K562 (cell line): Measurements from ENCODE around the gene MICU1. TPM values are rescaled to one million over a fixed set of nuclear protein-coding genes. Genes with fewer than 3 reads are reported as not detected.

Source experiments
- CSDE1 ChIP-seq, 2 experiments: fragments of 450-650 bp; IDR thresholded peaks; 2 replicates each; pipeline ENCODE4 v1.6.1; 2016; ENCODE audit warnings: mild to moderate bottlenecking in 1 of 2
- DACH1 ChIP-seq: fragments of 450-650 bp; IDR thresholded peaks from 2 replicates; pipeline ENCODE4 v1.6.1; 2018; ENCODE audit not compliant: partially characterized antibody
- ETS1 ChIP-seq: conservative IDR thresholded peaks from 2 replicates; pipeline ENCODE4 v1.6.1; 2011; ENCODE audit warnings: low read depth, mild to moderate bottlenecking, low read length; ENCODE audit not compliant: control insufficient read depth
- HNRNPUL1 ChIP-seq: fragments of 200-400 bp; formaldehyde crosslinking; IDR thresholded peaks from 2 replicates; pipeline ENCODE4 v1.6.1; 2017; ENCODE audit warnings: low read length
- ILF3 ChIP-seq: fragments of 450-650 bp; IDR thresholded peaks from 2 replicates; pipeline ENCODE4 v1.6.1; 2018; ENCODE audit warnings: antibody characterized with exemption, mild to moderate bottlenecking, moderate library complexity, borderline replicate concordance
- MAZ ChIP-seq, 2 experiments: fragments of 450-650 bp in 1 of 2; sonication (generic) in 1 of 2; formaldehyde crosslinking; IDR thresholded peaks in 1 of 2; conservative IDR thresholded peaks in 1 of 2; 2 replicates each; pipeline versions ENCODE4 v1.4.0 to v1.5.0; 2020; ENCODE audit warnings: mild to moderate bottlenecking in 1 of 2, missing genetic modification reagents in 1 of 2
- MIER1 ChIP-seq: fragments of 450-650 bp; IDR thresholded peaks from 2 replicates; pipeline ENCODE4 v1.6.1; 2016; ENCODE audit warnings: antibody characterized with exemption, mild to moderate bottlenecking, low read depth
- MTF1 ChIP-seq: fragments of 250-450 bp; sonication (Bioruptor Pico); IDR thresholded peaks from 2 replicates; pipeline ENCODE4 v1.9.0; 2021; ENCODE audit warnings: moderate library complexity, mild to moderate bottlenecking, inconsistent platforms, borderline replicate concordance
- NFYB ChIP-seq: IDR thresholded peaks from 2 replicates; pipeline ENCODE4 v1.6.1; 2011; ENCODE audit warnings: mild to moderate bottlenecking, moderate library complexity; ENCODE audit not compliant: insufficient read length; ENCODE audit errors: extremely low read depth
- POU5F1 ChIP-seq: fragments of 150-350 bp; IDR thresholded peaks from 2 replicates; pipeline ENCODE4 v1.6.1; 2014; ENCODE audit warnings: borderline replicate concordance, low read length, low read depth, mild to moderate bottlenecking; ENCODE audit not compliant: partially characterized antibody
- SMARCB1 ChIP-seq: IDR thresholded peaks from 2 replicates; pipeline ENCODE4 v1.6.1; 2011; ENCODE audit warnings: improper control_type of control experiment, low read depth; ENCODE audit not compliant: insufficient read length
- ZEB2 ChIP-seq: fragments of 450-650 bp; IDR thresholded peaks from 2 replicates; pipeline ENCODE4 v1.6.1; 2016
- ZFX ChIP-seq: sonication (generic); formaldehyde crosslinking; IDR thresholded peaks from 2 replicates; pipeline ENCODE4 v1.8.0; 2022; ENCODE audit warnings: mild to moderate bottlenecking, missing genetic modification reagents, moderate library complexity
- ZNF655 ChIP-seq: fragments of 250-450 bp; sonication (Bioruptor Pico); IDR thresholded peaks from 2 replicates; pipeline ENCODE4 v1.5.0; 2021
- ZNF830 ChIP-seq: fragments of 250-450 bp; sonication (Bioruptor Pico); IDR thresholded peaks from 2 replicates; pipeline ENCODE4 v1.5.0; 2021; ENCODE audit warnings: mild to moderate bottlenecking
- ZSCAN32 ChIP-seq: fragments of 450-650 bp; formaldehyde crosslinking; IDR thresholded peaks from 2 replicates; pipeline ENCODE4 v1.4.0; 2020; ENCODE audit warnings: mild to moderate bottlenecking, moderate library complexity
- polyA plus RNA-seq, 8 experiments: library from polyadenylated mRNA; depleted of rRNA in 4 of 8; stranded (reverse) in 5 of 8; unstranded in 3 of 8; fragments of >200 nt; fragmentation: Nextera tagmentation in 2 of 8; fragmentation: Illumina TruSeq in 1 of 8; extraction: Ambion mirVana in 2 of 8; extraction: Trizol in 1 of 8; gene quantifications; 2 replicates each; pipeline versions ENCODE4 v1.2.1 to v1.2.3, GENCODE V29; 2011 to 2014; ENCODE audit warnings: inconsistent platforms in 1 of 8, missing spikeins in 1 of 8
- total RNA-seq, 7 experiments: library from RNA; depleted of rRNA in 6 of 7; stranded (reverse); fragments of >200 nt in 6 of 7; fragmentation: Illumina TruSeq in 2 of 7; extraction: Trizol in 2 of 7; gene quantifications; 2 replicates each; pipeline versions ENCODE4 v1.2.1 to v1.2.3, GENCODE V29; 2011 to 2021; ENCODE audit warnings: low replicate concordance in 1 of 7
- TF ChIP-seq, protein P1 (sequence below), 2 experiments: fragments of 450-650 bp; conservative IDR thresholded peaks; 2 replicates each; pipeline ENCODE4 v1.6.1; 2017; ENCODE audit warnings: mild to moderate bottlenecking in 2 of 2, moderate library complexity in 2 of 2
- TF ChIP-seq, protein P2 (sequence below): sonication (generic); formaldehyde crosslinking; IDR thresholded peaks from 2 replicates; pipeline ENCODE4 v1.9.0; 2022; ENCODE audit warnings: mild to moderate bottlenecking, missing genetic modification reagents
- TF ChIP-seq, protein P3 (sequence below): fragments of 450-650 bp; formaldehyde crosslinking; IDR thresholded peaks from 2 replicates; pipeline ENCODE4 v1.4.0; 2020; ENCODE audit warnings: mild to moderate bottlenecking, mixed read lengths

MICU1 gene
- total and polyA plus RNA-seq, 9 of the 15 experiments (the other 6 are each of a cell fraction or from before 2014, with no cell fraction given) = 29.3 to 76.8 (median 48.4) TPM

- TF ChIP-seq ZEB2 = no peak; the same call in 1 of the 2 replicates
- TF ChIP-seq DACH1 = no peak
- no peak for TF ChIP-seq ZFX (CRISPR knock-in tag)
- no peak for TF ChIP-seq NFYB
- TF ChIP-seq ILF3 = no peak
- 0 out of 4 replicates have a peak, but pooled peaks of 1 of the 2 experiments have one; percentile 34 for TF ChIP-seq MAZ (CRISPR knock-in tag; conservative IDR thresholded peaks at IDR 0.05 in 1 of 2, IDR thresholded peaks at IDR 0.05 in 1 of 2)
- TF ChIP-seq, protein P1, sequence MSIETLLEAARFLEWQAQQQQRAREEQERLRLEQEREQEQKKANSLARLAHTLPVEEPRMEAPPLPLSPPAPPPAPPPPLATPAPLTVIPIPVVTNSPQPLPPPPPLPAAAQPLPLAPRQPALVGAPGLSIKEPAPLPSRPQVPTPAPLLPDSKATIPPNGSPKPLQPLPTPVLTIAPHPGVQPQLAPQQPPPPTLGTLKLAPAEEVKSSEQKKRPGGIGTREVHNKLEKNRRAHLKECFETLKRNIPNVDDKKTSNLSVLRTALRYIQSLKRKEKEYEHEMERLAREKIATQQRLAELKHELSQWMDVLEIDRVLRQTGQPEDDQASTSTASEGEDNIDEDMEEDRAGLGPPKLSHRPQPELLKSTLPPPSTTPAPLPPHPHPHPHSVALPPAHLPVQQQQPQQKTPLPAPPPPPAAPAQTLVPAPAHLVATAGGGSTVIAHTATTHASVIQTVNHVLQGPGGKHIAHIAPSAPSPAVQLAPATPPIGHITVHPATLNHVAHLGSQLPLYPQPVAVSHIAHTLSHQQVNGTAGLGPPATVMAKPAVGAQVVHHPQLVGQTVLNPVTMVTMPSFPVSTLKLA (conservative IDR thresholded peaks at IDR 0.05) = no peak
- TF ChIP-seq HNRNPUL1 = no peak
- TF ChIP-seq ZNF830 (CRISPR knock-in tag) = no peak
- no peak for TF ChIP-seq ZNF655 (CRISPR knock-in tag)
- TF ChIP-seq MIER1 = no peak
- no peak for TF ChIP-seq SMARCB1
- TF ChIP-seq, protein P2, sequence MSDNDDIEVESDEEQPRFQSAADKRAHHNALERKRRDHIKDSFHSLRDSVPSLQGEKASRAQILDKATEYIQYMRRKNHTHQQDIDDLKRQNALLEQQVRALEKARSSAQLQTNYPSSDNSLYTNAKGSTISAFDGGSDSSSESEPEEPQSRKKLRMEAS (CRISPR knock-in tag) = no peak
- TF ChIP-seq ETS1 = no peak
- no peak for TF ChIP-seq ZSCAN32
- 0 out of 2 replicates have a peak, but pooled peaks have one; percentile 12 for TF ChIP-seq MTF1 (CRISPR knock-in tag)
- no peak for TF ChIP-seq CSDE1 (IDR thresholded peaks at IDR 0.05)
- TF ChIP-seq POU5F1 = no peak
- TF ChIP-seq, protein P3, sequence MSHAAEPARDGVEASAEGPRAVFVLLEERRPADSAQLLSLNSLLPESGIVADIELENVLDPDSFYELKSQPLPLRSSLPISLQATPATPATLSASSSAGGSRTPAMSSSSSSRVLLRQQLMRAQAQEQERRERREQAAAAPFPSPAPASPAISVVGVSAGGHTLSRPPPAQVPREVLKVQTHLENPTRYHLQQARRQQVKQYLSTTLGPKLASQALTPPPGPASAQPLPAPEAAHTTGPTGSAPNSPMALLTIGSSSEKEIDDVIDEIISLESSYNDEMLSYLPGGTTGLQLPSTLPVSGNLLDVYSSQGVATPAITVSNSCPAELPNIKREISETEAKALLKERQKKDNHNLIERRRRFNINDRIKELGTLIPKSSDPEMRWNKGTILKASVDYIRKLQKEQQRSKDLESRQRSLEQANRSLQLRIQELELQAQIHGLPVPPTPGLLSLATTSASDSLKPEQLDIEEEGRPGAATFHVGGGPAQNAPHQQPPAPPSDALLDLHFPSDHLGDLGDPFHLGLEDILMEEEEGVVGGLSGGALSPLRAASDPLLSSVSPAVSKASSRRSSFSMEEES (CRISPR knock-in tag) = no peak
Observed at GRCh38 chr10:72319416-72320254, 306.2 kb downstream of the MICU1 start (continued).
